ENCODE data around the gene KCNMA1. TPM values are rescaled to one million over a fixed set of nuclear protein-coding genes. Genes with fewer than 3 reads are reported as not detected.

KCNMA1 gene
- polyA plus RNA-seq, 1 donor from 2014 or later, result 60.8 TPM

DNA sequence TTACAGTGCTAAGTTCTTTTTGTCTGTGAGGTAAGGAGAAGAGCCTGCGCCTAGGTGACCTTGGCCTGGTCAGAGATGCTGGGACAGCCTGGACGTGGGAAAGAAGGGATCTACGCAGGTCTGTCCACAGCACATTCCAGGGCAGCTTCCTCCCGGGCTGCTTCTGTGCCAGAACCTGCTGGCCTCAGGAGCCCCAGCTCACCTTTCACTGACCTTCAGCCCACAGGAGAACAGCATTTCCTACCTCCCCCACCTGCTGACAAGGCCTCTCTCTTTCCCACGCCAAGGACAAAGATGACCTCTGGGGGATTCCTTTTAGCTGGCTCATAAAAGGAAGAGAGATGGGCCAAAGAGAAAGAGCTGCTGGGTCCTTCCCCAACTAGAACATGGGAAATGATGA, 260.6 kb downstream of the KCNMA1 start:
- Histone ChIP-seq H3K4me2 (ENCODE audit: low read length) (no peak overlapping the region), H3K9me2 (ENCODE audit: insufficient read depth, low read length) (no peaks in the 10 kb centered on the region), H3F3A (ENCODE audit: insufficient read depth, low read length, poor library complexity, severe bottlenecking) (no peaks in the 10 kb centered on the region), H3K79me2 (replicated peaks; ENCODE audit: insufficient read depth, low read length) (no peaks in the 10 kb centered on the region), H4K20me1 (ENCODE audit: insufficient read depth) (no peaks in the 10 kb centered on the region), H3K27ac (ENCODE audit: low read length) (no peak overlapping the region), H3K4me3 (ENCODE audit: low read length) (no peak overlapping the region), H3K36me3 (ENCODE audit: insufficient read depth, low read length) (no peaks in the 10 kb centered on the region), H2AFZ (ENCODE audit: low read depth, low read length) (no peak overlapping the region), H3K9me3 (ENCODE audit: low read length) (no peaks in the 10 kb centered on the region), H3K27me3 (ENCODE audit: insufficient read depth, low read depth, low read length) (no peaks in the 10 kb centered on the region), H3K9ac (ENCODE audit: low read length) (no peak overlapping the region)
- TF ChIP-seq RAD21 (conservative IDR thresholded peaks at IDR 0.05), result no peak
- no peak for TF ChIP-seq EP300 (conservative IDR thresholded peaks at IDR 0.05; ENCODE audit: poor library complexity, severe bottlenecking)
- no peak for TF ChIP-seq TAF1 (IDR thresholded peaks at IDR 0.05; ENCODE audit: low read depth)
- TF ChIP-seq MXI1 (conservative IDR thresholded peaks at IDR 0.05; ENCODE audit: poor library complexity, severe bottlenecking), result no peak
- TF ChIP-seq POLR2AphosphoS5 (IDR thresholded peaks at IDR 0.05), result no peak
- TF ChIP-seq EZH2 (IDR thresholded peaks at IDR 0.05; ENCODE audit: borderline replicate concordance, insufficient read depth, low read length, poor library complexity, severe bottlenecking), result no peak
- no peak for TF ChIP-seq SMC3 (conservative IDR thresholded peaks at IDR 0.05; ENCODE audit: poor library complexity)
- TF ChIP-seq, protein P1, sequence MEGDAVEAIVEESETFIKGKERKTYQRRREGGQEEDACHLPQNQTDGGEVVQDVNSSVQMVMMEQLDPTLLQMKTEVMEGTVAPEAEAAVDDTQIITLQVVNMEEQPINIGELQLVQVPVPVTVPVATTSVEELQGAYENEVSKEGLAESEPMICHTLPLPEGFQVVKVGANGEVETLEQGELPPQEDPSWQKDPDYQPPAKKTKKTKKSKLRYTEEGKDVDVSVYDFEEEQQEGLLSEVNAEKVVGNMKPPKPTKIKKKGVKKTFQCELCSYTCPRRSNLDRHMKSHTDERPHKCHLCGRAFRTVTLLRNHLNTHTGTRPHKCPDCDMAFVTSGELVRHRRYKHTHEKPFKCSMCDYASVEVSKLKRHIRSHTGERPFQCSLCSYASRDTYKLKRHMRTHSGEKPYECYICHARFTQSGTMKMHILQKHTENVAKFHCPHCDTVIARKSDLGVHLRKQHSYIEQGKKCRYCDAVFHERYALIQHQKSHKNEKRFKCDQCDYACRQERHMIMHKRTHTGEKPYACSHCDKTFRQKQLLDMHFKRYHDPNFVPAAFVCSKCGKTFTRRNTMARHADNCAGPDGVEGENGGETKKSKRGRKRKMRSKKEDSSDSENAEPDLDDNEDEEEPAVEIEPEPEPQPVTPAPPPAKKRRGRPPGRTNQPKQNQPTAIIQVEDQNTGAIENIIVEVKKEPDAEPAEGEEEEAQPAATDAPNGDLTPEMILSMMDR (IDR thresholded peaks at IDR 0.05; ENCODE audit: poor library complexity, severe bottlenecking), result no peak
- TF ChIP-seq, protein P2, sequence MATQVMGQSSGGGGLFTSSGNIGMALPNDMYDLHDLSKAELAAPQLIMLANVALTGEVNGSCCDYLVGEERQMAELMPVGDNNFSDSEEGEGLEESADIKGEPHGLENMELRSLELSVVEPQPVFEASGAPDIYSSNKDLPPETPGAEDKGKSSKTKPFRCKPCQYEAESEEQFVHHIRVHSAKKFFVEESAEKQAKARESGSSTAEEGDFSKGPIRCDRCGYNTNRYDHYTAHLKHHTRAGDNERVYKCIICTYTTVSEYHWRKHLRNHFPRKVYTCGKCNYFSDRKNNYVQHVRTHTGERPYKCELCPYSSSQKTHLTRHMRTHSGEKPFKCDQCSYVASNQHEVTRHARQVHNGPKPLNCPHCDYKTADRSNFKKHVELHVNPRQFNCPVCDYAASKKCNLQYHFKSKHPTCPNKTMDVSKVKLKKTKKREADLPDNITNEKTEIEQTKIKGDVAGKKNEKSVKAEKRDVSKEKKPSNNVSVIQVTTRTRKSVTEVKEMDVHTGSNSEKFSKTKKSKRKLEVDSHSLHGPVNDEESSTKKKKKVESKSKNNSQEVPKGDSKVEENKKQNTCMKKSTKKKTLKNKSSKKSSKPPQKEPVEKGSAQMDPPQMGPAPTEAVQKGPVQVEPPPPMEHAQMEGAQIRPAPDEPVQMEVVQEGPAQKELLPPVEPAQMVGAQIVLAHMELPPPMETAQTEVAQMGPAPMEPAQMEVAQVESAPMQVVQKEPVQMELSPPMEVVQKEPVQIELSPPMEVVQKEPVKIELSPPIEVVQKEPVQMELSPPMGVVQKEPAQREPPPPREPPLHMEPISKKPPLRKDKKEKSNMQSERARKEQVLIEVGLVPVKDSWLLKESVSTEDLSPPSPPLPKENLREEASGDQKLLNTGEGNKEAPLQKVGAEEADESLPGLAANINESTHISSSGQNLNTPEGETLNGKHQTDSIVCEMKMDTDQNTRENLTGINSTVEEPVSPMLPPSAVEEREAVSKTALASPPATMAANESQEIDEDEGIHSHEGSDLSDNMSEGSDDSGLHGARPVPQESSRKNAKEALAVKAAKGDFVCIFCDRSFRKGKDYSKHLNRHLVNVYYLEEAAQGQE (IDR thresholded peaks at IDR 0.05; ENCODE audit: borderline replicate concordance), result no peak

DNA sequence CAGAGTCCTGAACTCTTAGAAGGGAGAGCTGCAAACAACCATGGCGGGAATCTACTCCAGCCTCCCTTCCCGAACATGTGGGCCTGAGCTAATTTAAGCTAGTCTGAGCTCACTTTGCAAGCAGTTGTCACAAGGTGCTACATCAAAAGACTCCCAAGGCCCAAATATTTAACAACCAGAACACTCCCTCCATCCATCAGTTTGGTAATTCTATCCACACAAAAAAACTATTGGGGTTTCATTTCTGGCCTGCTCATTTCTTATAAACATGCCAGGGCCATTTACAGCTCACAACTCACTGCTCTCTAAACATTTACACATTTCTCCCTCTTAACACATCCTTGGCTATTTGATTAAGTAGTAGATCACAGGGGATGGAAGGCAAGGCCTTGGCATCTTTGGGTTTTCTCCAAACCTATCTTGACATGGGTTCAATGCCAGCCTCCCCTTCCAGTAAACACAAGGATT, 263.4 kb downstream of the KCNMA1 start:
- Histone ChIP-seq H3K36me3 (ENCODE audit: insufficient read depth, low read length) (no peaks in the 10 kb centered on the region), H3K27me3 (ENCODE audit: insufficient read depth, low read depth, low read length) (no peaks in the 10 kb centered on the region), H3K9ac (ENCODE audit: low read length) (no peak overlapping the region), H3K9me2 (ENCODE audit: insufficient read depth, low read length) (no peaks in the 10 kb centered on the region), H4K20me1 (ENCODE audit: insufficient read depth) (no peaks in the 10 kb centered on the region), H2AFZ (ENCODE audit: low read depth, low read length) (no peak overlapping the region), H3K4me3 (ENCODE audit: low read length) (no peak overlapping the region), H3K79me2 (replicated peaks; ENCODE audit: insufficient read depth, low read length) (no peaks in the 10 kb centered on the region), H3K9me3 (ENCODE audit: low read length) (no peaks in the 10 kb centered on the region), H3K4me2 (ENCODE audit: low read length) (no peak overlapping the region), H3F3A (ENCODE audit: insufficient read depth, low read length, poor library complexity, severe bottlenecking) (no peaks in the 10 kb centered on the region), H3K27ac (ENCODE audit: low read length) (no peak overlapping the region)
- TF ChIP-seq SMC3 (conservative IDR thresholded peaks at IDR 0.05; ENCODE audit: poor library complexity) (no peak), RAD21 (conservative IDR thresholded peaks at IDR 0.05) (no peak), TAF1 (IDR thresholded peaks at IDR 0.05; ENCODE audit: low read depth) (no peak), POLR2AphosphoS5 (IDR thresholded peaks at IDR 0.05) (no peak), EZH2 (IDR thresholded peaks at IDR 0.05; ENCODE audit: borderline replicate concordance, insufficient read depth, low read length, poor library complexity, severe bottlenecking) (no peak), EP300 (conservative IDR thresholded peaks at IDR 0.05; ENCODE audit: poor library complexity, severe bottlenecking) (no peak), MXI1 (conservative IDR thresholded peaks at IDR 0.05; ENCODE audit: poor library complexity, severe bottlenecking) (no peak)
- TF ChIP-seq, protein P1 (IDR thresholded peaks at IDR 0.05; ENCODE audit: poor library complexity, severe bottlenecking), result no peak
- TF ChIP-seq, protein P2 (IDR thresholded peaks at IDR 0.05; ENCODE audit: borderline replicate concordance), result no peak

Measured in neural cell (in vitro differentiated cells).